GM10266 (cell line): ENCODE measurements around the gene CXCL8.

Experiments used
- DNase-seq: peaks from one replicate; pipeline ENCODE4 v3.0.0; 2012; ENCODE audit errors: extremely low spot score
- CTCF ChIP-seq: IDR thresholded peaks from 2 replicates; pipeline ENCODE4 v1.5.1; 2012; ENCODE audit warnings: mild to moderate bottlenecking, low read depth; ENCODE audit not compliant: control insufficient read depth, insufficient read depth; ENCODE audit errors: missing control alignments

The CXCL8 gene

GRCh38 chr4:73734530-73735001 lies 5.8 kb upstream of the CXCL8 start:
- no peak for TF ChIP-seq CTCF
- no peak for DNase-seq

GRCh38 chr4:73735231-73735630 lies 5.1 kb upstream of the CXCL8 start:
- no peak for TF ChIP-seq CTCF
- peak; percentile 33 for DNase-seq

GRCh38 chr4:73741031-73741749 lies 821 bp downstream of the CXCL8 start:
- TF ChIP-seq CTCF = no peak
- DNase-seq = no peak

- no peak for DNase-seq
- no peak for TF ChIP-seq CTCF
These were observed 1.6 kb downstream of the CXCL8 start for GRCh38 chr4:73741750-73742489.

GRCh38 chr4:73742490-73743160 lies 2.3 kb downstream of the CXCL8 start:
- TF ChIP-seq CTCF = no peak

GRCh38 chr4:73743281-73743680 lies 2.9 kb downstream of the CXCL8 start:
- no peak for TF ChIP-seq CTCF
- no peak for DNase-seq

More at GRCh38 chr4:73742490-73743160, 2.3 kb downstream of the CXCL8 start:
- no peak for DNase-seq
